GM12873 (cell line): ENCODE data around the gene TNFAIP3.

ENCODE experiments used
- TF ChIP-seq, protein P1 (sequence below): IDR thresholded peaks from 2 replicates; pipeline ENCODE4 v1.5.1; 2012; ENCODE audit warnings: low read depth, mild to moderate bottlenecking, moderate library complexity, low read length, control low read depth; ENCODE audit not compliant: insufficient read depth; ENCODE audit errors: missing control alignments

Gene TNFAIP3

DNA sequence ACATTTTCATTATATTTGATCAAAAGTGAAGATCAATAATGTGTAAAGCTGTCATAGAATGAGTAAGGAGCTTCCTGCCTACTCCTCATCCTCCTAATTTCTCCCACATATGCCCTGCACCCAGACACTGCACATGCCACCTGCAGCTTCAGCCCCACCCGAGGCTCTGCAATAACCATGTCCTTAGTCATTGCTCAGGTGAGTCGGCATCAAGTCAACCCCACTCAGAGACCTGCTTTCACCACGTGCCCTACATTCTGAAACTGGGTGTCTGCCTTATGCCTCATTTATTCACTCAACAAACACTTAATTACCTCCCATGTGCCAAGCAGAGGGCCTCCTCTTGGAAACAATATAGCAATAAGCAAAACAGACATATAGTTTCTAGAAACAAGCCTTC is 15.4 kb upstream of the TNFAIP3 start:
- TF ChIP-seq, protein P1, sequence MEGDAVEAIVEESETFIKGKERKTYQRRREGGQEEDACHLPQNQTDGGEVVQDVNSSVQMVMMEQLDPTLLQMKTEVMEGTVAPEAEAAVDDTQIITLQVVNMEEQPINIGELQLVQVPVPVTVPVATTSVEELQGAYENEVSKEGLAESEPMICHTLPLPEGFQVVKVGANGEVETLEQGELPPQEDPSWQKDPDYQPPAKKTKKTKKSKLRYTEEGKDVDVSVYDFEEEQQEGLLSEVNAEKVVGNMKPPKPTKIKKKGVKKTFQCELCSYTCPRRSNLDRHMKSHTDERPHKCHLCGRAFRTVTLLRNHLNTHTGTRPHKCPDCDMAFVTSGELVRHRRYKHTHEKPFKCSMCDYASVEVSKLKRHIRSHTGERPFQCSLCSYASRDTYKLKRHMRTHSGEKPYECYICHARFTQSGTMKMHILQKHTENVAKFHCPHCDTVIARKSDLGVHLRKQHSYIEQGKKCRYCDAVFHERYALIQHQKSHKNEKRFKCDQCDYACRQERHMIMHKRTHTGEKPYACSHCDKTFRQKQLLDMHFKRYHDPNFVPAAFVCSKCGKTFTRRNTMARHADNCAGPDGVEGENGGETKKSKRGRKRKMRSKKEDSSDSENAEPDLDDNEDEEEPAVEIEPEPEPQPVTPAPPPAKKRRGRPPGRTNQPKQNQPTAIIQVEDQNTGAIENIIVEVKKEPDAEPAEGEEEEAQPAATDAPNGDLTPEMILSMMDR: no peak

DNA sequence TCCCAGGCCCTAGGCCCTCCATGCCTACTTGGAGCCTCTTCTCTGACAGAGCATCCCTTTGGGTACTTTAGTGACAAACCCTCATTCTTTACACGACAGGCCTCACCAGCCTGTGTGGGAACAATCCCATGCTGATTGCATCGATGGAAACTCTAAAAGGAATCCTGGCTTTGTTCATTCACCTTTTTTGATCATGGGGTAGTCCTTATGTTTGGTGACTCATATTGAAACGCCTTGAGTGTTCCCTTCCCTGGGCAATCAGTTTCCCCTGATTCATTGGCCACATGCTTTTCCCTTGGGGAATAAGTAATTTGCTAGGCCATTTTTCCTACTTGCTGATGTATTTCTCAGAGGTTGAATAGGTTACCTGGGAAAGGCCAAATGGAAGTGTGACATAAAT is 14.7 kb upstream of the TNFAIP3 start:
- TF ChIP-seq, protein P1: no peak

DNA sequence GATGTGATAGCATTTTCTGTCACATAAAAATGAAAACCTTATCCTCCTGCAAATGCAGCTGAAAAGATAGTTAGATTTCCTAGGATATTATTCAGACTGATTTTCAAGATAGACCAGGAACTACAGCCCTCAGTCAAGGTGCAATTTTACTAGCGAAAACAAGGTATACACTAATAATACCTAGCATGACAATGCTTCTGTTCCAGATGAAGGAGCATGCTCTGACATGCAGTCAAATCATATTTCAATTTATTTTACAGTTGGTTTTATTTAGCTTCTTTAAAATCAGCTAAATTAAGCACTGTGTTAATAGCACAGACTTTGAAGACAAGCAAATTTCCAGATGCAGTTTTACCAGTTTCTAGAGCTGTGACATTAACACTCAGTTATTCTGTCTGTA is 14.2 kb upstream of the TNFAIP3 start:
- TF ChIP-seq, protein P1: no peak

DNA sequence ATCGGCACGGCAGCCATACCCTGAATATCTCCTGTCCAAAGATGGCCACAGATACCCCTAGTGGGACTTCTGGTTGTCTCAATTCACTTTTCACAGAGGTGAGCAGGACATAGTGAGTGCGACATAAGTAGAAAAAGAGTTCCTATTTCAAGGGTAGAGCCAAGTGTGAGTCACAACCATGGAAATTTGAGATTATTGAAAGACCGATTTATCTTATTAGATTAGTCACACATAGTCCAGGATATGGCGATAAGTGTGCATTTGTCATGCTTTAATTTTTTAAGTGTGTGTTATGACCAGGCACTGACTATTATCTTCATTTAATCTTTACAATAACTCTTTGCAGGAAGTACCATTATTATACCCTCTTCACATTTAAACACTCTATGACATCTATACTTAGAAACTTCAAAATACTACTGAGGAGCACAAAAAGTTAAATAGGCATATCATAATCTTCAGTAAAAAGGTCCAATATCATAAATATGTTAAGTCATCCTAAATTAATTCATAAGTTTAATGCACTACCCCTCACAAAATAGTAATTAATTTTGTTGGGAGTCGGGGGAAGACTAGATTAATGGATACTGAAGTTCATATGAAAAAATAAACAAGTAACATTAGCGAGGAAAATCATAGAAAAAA is 13.4 kb upstream of the TNFAIP3 start:
- TF ChIP-seq, protein P1: no peak

DNA sequence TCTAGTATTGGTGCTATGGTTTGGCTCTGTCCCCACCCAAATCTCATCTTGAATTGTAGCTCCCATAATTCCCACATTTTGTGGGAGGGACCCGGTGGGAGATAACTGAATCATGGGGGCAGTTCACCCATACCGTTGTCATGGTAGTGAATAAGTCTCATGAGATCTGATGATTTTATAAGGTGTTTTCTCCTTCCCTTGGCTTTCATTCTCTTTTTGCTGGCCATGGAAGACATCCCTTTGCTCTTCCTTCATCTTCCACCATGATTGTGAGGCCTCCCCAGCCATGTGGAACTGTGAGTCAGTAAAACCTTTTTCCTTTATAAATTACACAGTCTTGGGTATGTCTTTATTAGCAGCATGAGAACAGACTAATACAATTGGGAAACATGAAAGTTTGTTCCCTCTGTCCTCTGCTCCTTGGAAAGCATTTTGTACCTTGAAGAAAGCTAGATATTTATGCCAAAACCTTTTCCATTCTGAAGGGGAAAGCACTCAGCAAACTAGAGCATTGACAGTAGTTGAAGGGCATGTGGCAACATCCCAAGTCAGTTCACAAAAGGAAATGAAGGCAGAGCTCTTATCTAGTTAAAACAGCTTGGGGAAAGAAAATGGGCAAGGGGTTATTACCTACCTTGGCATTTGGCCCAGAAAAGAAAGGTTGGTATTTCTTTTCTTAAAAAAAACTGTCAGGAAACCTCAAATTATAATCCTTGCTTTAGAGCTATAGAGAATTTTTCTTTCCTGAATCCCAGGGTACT is 10.7 kb upstream of the TNFAIP3 start:
- TF ChIP-seq, protein P1: no peak

DNA sequence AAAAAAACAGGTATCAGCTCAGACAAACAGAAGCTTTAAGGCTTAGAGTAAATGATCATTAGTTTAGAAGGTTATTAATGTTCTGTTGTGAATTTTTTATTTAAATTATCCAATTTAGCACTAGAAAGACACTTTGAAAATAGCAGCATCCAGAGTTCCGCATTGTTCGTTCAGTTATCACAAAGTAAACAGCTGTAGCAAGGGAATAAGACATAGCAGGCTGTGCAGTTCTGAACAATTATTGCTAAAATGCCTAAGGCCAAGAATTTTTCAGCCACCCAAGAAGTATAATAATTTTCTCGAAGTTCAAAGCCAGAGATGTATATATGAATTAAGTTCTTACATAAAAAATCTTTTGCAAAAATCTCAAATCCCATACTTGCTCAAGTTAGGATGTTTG is 8.0 kb upstream of the TNFAIP3 start:
- TF ChIP-seq, protein P1: no peak

DNA sequence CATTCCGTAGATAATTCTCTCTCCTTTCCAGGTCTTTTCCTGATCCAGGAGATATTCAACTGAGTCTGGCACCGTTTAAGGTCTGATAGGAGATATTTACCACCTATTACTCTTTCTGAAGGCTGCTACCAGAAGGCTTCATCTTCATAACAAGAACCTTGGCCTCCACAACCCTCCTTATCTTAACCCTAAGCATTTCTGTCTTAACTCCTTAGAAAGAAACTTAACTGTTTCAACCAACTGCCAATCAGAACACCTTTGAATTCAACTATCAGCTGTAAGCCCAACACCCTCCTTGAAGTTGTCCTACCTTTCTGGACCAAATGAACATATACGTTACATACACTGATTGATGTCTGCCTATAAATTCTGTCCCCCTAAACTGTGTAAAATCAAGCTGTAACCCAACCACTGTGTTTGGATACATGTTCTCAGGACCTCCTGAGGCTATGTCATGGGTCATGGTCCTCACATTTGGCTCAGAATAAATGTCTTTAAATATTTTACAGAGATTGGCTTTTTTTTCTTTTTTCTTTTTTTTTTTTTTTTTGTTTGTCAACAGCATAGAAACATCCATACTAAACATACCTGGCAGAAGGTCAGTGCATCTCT is 6.6 kb upstream of the TNFAIP3 start:
- TF ChIP-seq, protein P1: no peak
